ENCODE data around the gene ITIH2.
"Not testable (repeated sequence)": the region's sequence is repeated elsewhere in the genome, so short reads cannot be mapped to it uniquely, and the experiment has no call there.

Gene ITIH2

GRCh38 chr10:7696545-7696944, 6.6 kb upstream of the ITIH2 start:
- DNase-seq (ENCODE audit: low read depth in 2 of 2, low spot score in 1 of 2) = no peak

- DNase-seq (ENCODE audit: low read depth in 2 of 2, low spot score in 1 of 2) = no peak
Measured at GRCh38 chr10:7697426-7697825, 5.7 kb upstream of the ITIH2 start.

- DNase-seq (ENCODE audit: low read depth in 2 of 2, low spot score in 1 of 2) = no peak
Measured at GRCh38 chr10:7700577-7701125, 2.5 kb upstream of the ITIH2 start.

- DNase-seq (ENCODE audit: low read depth in 2 of 2, low spot score in 1 of 2) = no peak
Measured at GRCh38 chr10:7701158-7701742, 1.9 kb upstream of the ITIH2 start.

- no peak for DNase-seq (ENCODE audit: low read depth in 2 of 2, low spot score in 1 of 2)
Measured at GRCh38 chr10:7702288-7702812, 766 bp upstream of the ITIH2 start.

GRCh38 chr10:7704071-7705016, 1.2 kb downstream of the ITIH2 start:
- DNase-seq (ENCODE audit: low read depth in 2 of 2, low spot score in 1 of 2) = no peak

GRCh38 chr10:7705341-7705740, 2.2 kb downstream of the ITIH2 start:
- DNase-seq (ENCODE audit: low read depth in 2 of 2, low spot score in 1 of 2) = no peak

GRCh38 chr10:7706534-7707073, 3.5 kb downstream of the ITIH2 start:
- DNase-seq (ENCODE audit: low read depth in 2 of 2, low spot score in 1 of 2) = no peak

GRCh38 chr10:7707102-7707501, 4.0 kb downstream of the ITIH2 start:
- DNase-seq (ENCODE audit: low read depth in 2 of 2, low spot score in 1 of 2) = no peak

- no peak for DNase-seq (ENCODE audit: low read depth in 2 of 2, low spot score in 1 of 2)
Measured at GRCh38 chr10:7707858-7708622, 4.9 kb downstream of the ITIH2 start.

- DNase-seq (ENCODE audit: low read depth in 2 of 2, low spot score in 1 of 2) = no peak
Measured at GRCh38 chr10:7708832-7709231, 5.7 kb downstream of the ITIH2 start.

- no peak for DNase-seq (ENCODE audit: low read depth in 2 of 2, low spot score in 1 of 2)
Measured at GRCh38 chr10:7710446-7710845, 7.3 kb downstream of the ITIH2 start.

GRCh38 chr10:7711075-7711474, 8.0 kb downstream of the ITIH2 start:
- not testable (repeated sequence) for DNase-seq (ENCODE audit: low read depth in 2 of 2, low spot score in 1 of 2)

- DNase-seq (ENCODE audit: low read depth in 2 of 2, low spot score in 1 of 2) = no peak
Measured at GRCh38 chr10:7715515-7715914, 12.4 kb downstream of the ITIH2 start.

- no peak for DNase-seq (ENCODE audit: low read depth in 2 of 2, low spot score in 1 of 2)
Measured at GRCh38 chr10:7717767-7718166, 14.7 kb downstream of the ITIH2 start.

GRCh38 chr10:7718685-7719084, 15.6 kb downstream of the ITIH2 start:
- no peak for DNase-seq (ENCODE audit: low read depth in 2 of 2, low spot score in 1 of 2)

GRCh38 chr10:7720478-7720877, 17.4 kb downstream of the ITIH2 start:
- DNase-seq (ENCODE audit: low read depth in 2 of 2, low spot score in 1 of 2) = no peak

GRCh38 chr10:7722927-7723529, 19.9 kb downstream of the ITIH2 start:
- no peak for DNase-seq (ENCODE audit: low read depth in 2 of 2, low spot score in 1 of 2)

- DNase-seq (ENCODE audit: low read depth in 2 of 2, low spot score in 1 of 2) = no peak
Measured at GRCh38 chr10:7734821-7735220, 31.7 kb downstream of the ITIH2 start.

- no peak for DNase-seq (ENCODE audit: low read depth in 2 of 2, low spot score in 1 of 2)
Measured at GRCh38 chr10:7738536-7739407, 35.7 kb downstream of the ITIH2 start.

Measured in stimulated activated CD8-positive, alpha-beta memory T cell treated with anti-CD3 and anti-CD28 coated beads, Interleukin-4, amount 100 ng/mL, for 4 hours (primary cell).